Measurements from ENCODE around the gene AMPD3.

DNA sequence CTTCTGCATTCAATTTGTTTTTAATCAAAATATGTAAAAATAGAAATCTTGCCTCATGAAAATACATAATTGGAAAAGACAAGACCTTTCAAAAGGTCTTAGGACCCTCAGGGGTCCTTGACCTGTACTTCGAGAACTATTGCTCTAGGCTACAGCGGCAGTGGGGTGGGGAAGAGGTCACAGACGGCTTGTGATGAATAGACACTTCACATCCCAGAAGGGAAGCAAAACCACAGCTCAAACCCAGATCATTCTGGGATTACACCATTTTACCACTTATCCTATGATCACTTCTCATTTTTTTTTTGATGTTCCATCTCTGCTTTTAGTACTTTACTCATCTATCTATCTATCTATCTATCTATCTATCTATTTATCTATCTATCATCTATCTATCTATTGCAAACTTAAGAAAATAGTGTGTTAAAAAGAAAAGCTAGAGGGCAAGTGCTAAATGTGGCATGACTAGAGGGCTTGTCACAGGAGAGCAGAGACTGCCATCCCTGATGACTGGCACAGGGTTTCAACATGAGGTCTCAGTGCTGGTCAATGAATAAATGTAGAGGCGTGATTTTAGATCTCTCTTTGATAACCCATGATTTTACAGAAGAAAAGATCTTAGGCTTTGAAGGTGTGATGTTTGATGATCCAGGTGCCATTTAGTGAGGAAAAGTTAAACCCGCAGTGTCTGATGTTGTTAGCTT, 48.9 kb downstream of the AMPD3 start:
- TF ChIP-seq, protein P1, sequence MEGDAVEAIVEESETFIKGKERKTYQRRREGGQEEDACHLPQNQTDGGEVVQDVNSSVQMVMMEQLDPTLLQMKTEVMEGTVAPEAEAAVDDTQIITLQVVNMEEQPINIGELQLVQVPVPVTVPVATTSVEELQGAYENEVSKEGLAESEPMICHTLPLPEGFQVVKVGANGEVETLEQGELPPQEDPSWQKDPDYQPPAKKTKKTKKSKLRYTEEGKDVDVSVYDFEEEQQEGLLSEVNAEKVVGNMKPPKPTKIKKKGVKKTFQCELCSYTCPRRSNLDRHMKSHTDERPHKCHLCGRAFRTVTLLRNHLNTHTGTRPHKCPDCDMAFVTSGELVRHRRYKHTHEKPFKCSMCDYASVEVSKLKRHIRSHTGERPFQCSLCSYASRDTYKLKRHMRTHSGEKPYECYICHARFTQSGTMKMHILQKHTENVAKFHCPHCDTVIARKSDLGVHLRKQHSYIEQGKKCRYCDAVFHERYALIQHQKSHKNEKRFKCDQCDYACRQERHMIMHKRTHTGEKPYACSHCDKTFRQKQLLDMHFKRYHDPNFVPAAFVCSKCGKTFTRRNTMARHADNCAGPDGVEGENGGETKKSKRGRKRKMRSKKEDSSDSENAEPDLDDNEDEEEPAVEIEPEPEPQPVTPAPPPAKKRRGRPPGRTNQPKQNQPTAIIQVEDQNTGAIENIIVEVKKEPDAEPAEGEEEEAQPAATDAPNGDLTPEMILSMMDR (conservative IDR thresholded peaks at IDR 0.05), result no peak
- TF ChIP-seq ZFX (IDR thresholded peaks at IDR 0.05), result no peak

All from C4-2B (cell line).